GM19324 (cell line): ENCODE data around the gene BAHCC1.

Source experiments
- ATAC-seq: cut with Tn5 transposase; IDR thresholded peaks from one replicate; pipeline ENCODE4 v1.9.1; 2021; ENCODE audit warnings: mild to moderate bottlenecking, moderate library complexity; ENCODE audit not compliant: unreplicated experiment, low FRiP score

The BAHCC1 gene

DNA sequence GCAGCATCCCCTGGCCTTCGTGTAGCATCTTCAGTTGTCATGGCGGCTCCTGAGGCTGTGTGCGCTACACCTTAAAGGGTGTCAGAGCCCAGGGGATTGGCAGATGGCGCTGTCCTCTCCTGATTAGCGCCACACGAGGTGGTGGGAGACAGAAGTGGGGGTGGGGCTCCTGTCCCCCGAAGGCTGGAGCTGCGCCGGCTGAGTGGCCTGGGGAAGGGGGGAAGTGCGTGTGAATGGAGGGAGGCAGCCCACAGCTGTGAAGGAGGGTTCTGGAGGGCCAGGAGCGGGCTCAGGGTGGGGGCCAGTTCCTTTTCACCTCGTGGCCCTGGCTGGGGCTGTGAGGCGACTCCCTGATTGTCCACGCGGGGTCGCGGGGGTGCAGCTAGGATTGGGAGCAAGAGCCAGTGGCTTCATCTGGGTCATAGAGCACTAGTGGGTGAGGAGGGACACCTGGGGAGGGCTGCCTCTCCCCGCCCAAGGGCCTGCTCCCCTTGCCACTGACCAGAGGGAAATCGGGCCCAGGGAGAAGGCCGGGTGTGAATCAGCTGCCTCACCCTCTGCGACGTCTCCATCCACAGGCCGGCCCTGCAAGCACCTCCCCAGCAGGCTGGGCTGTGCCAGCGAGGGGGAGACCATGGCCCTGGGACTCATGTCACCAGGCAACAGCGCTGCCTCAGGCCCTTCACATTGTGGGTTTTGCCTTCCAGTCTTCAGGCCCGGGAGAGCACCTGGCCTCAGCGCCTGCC is 14.1 kb downstream of the BAHCC1 start:
- no peak for ATAC-seq

DNA sequence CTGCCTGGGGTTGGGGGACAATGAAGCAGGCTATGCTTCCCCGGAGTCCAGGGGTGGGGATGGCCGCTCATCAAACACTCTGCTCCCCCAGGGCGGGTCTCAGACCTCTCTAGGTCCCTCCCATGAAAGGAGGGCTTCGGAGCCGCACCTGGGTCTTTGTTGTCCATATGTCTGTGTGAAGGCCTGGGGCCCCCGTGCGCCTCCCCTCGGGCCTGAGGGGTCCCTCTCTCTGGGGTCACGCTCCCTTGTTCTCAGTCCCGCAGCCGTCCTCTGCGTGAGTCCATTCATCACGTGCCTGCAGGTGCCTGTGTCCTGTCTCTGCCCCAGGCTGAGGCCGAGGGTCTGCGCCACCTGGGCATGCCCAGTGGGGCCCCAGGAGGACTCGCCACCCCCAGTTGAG is 15.6 kb downstream of the BAHCC1 start:
- no peak for ATAC-seq

DNA sequence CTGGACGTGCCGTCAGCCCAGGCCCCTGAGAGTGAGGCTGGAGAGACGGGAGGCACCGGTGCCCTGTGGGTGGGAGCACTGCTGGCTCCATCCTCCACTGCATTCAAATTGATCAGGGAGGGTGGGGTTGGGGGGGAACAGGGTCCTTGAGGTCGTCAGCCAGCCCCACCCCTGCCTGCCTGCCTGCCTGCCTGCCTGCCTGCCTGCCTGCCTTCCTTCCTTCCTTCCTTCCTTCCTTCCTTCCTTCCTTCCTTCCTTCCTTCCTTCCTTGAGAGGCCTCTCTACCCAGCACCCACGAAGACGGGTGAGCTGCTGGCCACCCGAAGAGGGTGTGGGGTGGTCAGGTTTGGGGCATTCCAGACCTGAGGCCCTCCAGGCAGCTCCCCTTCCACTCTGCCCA is 16.0 kb downstream of the BAHCC1 start:
- ATAC-seq, result no peak

DNA sequence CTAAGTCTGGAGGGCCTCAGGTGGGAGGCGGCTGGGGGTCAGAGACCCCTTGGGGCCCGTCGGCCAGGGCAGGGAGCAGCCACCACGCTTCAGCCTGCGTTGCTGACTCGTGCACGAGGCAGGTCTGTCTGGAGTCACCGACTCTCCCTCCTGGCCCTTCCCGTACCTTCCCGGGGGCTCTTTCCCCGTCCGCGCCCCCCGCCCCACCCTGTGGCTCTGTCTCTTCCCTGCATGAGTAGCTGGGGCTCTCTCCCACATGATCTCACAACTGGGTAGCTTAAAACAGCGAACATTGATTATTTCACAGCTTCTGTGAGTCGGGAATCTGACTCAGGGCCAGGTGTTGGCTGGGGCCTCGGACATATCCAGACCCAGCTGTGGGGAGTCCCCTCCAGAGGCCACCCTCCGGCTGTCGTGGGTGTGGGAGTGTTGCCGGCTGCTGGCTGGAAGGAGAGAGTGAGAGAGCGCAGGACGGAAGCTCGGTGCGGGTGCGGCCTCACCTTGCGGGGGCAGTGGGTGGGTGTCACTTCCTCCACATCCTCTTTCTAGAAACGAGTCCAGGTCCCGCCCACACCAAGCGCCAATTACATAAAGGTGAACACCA is 17.3 kb downstream of the BAHCC1 start:
- no peak for ATAC-seq

DNA sequence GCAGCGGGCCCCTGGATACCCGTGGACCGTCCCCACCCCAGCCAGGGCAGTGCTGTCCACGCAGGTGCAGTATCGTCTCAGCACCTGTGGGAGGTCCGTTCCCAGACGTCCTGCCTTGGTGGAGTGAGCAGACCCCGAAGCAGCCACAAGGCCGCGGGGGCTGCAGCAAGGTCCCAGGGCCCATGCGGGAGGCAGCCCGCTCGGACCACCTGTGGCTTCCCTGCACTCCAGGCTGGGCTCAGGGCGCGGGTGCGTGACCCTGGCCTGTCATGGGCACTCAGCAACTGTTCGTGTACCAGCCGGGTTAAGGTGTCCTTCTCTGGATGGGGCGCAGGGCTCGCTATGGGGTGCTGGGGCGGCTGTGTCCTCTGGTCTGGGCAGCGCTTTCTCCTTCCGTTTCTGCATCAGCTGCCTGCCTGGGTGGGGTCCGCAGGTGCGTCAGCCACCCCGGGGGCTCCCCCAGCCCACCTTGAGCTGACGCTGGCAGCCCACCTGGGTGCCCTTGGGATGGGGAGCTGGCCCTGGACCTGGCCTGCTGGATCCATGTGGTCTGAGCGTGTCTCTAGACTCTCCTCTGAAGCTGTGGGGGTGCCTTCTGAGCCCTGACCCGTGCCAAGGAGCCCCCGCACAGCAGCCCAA is 18.4 kb downstream of the BAHCC1 start:
- ATAC-seq, result no peak

DNA sequence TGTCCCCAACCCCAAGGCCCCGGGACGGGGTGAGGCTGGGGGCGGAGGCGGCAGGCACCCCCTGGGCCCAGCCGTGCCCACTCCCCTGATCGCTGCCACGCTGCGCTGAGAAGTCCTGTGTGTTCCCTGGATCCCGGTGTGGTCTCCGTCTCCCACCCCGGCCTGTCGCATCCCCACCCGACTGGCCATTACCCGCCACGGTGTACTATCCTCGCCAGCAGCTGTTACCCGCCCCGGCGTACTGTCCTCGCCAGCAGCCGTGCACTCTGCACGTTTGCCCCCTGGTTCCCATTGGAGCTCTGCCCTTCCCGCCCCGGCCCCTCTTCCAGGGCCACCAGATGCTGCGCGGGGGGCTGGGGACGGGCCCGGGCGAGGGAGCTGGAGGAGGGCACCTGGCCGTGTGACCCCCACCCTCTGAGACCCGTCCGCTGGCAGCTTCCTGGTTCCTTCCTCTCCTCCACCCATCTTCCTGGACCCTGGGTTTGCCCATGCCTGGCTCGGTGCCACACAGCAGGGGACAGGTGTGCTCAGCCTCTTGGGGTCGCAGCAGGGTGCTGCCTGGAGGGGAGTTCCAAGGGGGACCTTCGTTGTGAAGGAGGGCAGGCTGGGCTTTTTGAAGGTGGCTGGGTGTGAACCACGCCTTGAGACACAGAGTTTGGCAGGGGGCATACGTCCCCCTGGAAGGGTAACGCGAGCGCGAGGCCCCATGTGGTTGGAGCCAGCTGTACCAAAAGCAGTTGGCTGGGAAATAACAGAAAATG is 19.7 kb downstream of the BAHCC1 start:
- no peak for ATAC-seq

DNA sequence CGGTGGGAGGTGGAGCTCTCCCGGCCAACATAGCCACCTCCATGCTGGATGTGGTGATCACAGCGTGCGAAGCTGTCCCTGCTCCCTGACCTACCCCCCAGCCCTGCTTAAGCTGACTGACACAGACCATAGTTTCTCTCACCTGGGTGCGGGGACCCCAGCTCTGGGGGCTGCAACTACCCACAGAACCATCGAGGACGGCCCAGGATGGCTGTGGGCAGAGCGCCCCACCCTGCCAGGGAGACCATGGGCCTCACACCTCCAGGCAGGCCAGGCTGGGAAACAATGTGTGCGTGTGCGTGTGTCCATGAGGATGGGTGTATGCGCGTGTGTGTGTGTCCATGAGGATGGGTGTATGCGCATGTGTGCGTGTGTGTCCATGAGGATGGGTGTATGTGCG is 20.4 kb downstream of the BAHCC1 start:
- no peak for ATAC-seq

DNA sequence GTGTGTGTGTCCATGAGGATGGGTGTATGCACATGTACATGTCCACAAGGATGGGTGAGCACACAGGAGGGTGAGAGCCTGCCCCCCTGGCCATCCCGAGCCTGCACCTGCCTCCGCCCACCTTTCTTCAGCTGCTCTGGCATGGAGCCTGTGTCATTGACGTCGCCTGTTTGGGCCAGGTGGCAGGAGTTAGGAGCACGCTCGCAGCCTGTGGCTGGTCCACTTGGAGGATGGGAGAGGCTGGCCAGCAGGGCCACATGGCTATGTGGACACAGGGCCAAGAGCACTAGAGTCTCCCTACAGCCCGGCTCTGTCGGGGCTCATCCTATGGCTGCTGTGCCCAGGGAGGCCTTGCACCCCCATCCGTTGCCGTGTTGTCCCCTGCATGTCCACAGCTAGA is 21.4 kb downstream of the BAHCC1 start:
- ATAC-seq, result no peak

DNA sequence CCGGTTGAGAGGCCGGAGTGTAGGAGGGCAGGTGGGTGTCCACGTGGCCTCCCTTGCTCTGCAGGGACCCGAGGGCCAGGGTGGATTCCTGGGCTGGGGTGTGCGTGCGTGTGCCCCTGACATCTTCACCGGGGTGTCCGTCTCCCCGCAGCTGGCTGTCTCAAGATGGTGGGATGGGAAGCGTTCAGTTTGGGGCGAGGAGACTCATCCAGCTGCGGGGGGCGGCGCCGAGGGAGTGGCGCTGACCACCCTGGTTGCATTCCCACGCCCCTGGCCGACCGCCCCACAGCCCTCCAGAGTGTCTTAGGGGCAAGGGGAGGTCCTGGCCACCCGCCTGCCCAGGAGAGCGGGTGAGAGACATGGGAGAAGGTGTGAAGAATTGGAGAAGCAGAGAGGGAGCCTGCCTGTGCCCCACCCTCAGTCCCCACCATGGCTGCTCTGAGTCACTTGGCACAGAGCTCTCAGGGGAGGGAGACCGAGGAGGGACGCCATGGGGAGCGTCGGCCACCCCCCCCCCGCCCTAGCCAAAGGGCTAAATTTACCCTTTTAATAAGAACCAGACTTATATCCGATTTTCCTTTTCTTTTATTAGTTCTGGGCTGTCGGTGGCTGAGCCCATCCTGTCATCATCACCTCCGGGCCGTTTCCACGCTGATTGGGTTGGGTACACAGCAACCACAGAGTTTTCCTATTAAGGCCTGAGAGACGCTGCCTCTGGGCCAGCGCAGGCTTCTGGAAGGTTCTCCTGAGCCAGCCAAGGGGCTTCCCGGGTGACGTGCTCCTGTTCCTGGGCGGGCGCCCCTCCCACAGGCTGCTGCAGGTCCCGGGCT is 22.0 kb downstream of the BAHCC1 start:
- ATAC-seq, result no peak

DNA sequence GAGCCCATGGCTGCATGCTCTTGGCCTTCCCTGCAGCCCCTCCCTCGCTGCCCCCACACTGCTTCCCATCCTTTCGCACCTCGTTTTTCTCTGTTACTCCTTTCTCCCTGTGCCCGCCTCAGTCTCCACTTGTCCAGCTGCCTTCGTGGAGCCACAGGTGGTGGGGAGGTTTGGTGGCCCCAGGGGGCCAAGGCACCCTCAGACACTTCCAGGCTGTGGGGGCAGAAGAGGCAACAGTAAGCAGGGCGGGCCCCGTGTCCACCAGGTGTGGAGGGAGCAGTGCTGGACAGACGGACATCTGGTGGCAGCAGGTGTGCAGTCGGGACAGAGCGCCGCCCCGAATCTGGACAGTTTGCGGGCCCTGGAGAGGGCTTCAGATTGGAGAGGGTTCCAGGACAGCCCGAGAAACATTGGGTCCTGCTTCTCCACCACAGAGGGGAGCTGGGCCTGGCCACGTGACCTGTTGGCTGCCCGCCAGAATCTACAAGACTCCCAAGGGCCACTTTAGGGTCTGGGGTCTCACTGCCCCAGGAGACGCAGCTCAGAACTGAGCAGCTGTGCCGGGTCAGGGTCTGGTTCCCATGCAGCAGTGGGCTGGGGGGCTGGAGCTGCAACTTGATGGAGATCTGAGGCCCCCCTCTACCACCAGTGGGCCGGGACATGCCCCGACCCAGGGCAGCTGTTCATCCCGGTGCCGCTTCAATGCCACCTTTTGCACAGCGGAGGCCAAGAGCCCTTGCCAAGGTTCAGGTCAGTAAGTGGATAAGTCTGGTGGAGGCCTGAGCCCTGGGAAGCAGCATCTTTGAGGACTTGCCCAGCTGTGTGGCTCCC is 22.8 kb downstream of the BAHCC1 start:
- no peak for ATAC-seq

DNA sequence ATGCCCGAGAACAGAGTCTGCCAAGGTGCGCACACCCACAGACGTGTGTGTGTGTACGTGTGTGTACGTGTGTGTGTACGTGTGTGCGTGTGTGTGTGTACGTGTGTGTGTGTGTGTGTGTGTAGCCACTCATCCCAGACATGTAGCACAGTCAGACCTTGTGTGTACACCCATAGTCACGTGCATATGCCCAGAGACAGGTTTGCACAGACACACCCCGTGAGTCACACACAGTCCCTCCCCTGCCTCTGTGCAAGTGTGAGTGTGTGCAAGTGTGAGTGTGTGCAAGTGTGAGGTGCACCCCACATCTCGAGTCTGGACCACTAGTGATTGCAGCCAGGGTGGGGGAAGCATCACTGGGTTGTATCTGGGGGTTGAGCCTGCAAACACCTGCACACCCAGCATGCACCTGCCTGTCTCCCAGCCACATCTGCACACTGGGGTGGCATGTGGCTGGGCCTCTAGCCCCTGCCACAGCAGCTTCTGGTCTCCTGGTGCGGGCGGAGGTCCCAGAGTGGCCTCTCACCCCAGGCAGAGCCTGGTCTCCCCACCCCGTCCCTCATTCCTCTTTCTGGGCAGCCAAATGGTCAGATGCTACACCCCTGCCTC is 23.6 kb downstream of the BAHCC1 start:
- ATAC-seq, result no peak

DNA sequence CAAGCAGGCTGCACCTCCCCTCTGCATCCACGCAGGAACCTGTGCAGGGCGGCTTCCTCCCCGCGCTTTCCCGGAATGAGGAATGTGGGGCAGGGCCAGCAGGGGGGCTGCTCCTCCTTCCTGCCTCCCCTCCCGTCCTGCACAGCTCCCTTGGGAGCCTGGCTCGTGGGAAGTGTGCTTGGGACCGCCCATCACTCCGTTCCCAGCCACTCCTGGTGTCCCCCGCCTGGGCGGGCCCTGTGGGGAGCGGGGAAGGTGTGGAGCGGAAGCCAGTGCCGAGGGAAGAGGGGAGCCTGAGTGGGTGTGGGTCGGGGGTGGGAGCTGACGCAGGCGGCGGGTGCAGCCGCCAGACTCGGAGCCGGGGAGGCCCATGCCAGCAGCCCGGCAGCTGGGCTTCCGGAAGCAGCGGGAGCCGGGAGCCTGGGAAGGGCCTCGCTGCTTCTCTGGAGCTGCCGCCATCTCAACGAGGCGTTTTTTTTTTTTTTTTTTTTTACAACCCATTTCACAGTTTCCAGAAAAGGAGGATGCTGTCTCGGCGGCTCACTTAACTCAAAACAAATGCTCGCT is 24.1 kb downstream of the BAHCC1 start:
- no peak for ATAC-seq

DNA sequence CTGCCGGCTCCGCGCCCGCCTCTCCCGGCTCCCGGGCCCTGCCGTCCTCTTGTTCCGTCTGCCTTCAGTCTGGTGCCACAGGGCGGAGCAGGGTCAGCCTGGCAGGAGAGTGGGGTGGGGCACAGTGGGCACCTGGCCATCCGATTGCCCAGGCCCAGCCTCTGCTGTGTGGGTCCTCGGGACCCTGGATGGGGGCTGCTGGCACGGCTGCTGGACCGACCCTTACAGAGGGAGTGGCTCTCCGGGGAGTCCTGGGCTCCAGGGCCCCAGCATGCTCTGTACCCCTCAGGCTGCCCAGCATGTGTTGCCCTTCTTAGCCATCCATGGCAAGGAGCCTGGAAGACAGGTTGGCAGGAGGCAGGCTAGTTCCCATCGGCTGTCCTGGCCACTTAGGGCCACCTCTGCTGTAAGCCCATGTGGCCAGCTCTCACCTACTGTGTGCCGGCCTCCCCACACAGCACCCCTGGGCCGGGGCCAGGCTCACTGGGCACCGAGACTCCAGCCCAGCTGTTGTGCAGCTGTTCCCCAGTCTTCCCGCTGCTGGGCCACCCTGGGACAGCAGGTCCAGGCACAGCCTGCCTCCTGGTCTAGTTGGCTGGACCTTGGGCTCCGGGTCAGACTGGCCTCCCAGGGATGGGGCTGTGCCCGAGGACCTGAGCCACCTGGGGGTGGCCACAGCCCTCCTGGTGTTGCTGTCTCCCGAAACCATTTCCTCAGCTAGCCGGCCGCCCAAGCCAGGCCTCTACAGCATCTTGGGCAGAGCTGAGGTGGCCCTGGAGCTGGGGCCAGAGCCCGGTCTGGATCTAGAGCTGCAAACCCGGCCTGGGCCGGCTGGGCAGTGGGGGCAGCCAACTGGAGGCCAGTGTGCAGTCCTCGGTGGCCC is 24.9 kb downstream of the BAHCC1 start:
- no peak for ATAC-seq

DNA sequence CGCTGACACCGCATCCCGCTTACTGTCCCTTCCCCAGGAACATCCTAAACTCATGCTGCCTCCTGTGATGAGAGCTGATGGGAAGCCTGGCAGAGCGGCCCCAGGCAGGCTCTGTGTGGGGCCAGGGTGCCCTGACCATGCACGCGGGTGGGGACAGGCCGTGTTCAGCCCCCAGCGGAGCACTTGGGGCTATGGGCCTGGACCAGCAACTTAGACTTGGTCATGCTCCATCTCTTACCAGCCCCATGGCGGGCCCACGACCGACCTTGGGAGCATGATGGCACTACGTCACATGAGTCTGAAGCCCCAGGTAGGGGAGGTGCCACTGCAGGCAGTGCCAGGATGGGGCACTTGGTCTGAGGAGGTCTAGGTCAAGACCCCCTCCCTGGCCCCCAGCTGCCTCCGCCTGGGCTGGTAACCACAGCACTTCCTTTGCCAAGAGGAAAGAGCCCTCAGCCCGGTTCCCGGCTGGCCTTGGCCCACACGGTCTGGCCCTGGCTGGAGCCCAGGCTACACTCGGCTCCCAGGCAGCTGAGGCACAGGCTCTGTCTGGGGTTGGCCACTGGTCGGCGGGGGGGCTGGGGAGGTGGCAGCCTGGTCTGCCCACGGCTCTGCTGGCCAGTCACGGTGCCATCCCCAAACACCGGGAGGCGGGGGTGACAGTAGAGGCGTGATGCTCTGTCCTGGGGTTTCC is 25.7 kb downstream of the BAHCC1 start:
- no peak for ATAC-seq

DNA sequence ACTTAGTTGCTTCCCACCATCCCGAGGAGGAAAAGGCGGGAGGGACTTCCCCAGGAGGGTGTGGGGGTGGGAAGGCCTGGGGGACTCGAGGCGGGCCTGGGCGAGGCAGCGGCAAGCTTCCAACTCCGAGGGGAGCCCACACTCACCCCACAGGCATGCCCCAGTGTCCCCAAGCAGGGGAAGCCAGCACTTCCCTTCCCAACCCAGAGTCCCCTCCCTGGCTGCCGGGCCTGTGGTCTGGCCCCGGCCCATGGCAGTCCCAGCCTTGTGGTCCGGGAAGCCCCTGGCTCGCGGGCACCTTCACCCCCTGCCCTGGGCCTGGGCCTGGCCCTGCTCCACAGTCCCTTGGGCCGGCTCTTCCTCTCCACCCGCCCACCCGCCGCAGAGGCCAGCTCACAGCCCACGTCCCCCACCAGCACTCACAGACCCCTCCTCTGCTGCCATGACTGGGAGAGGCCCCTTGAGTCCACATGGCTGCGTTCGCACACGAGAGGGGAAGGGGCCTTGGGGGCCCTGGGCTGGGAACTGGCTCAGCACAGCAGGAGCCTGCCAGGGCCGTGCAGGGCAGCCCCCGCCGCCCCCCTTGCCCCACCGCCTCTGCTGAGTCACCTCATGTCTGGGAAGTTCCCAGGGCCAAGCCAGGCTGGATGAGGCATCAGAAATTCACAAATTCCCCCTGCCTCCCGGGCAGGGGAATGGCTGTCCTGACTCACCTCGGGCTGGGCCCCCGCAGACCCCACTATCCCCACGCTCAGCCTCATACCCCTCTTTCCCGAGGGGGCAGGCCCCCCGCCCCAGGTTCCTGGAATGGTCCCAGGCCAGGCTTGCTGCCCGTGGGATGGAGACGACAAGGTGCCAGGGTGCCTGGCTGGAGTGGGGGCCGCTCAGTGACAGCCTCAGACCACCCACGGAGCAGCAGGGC is 27.8 kb downstream of the BAHCC1 start:
- ATAC-seq, result no peak

DNA sequence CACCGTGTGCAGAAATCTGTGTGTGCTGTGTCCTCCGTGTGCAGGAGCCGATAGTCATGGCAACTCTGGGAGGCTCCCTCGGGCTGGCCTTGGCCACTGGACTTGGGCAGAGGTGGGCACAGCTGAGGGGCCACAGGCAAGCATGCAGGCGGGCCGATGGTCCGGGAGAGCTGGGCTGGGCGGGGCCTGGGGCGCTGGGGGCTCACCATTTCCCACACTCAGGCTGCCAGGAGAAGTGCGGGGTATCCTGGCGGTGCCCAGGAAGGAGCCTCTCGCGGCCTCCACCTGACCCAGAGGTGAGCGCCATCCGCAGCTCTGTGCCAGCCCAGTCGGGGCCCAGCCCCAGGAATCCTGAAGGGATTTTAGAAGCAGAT is 28.4 kb downstream of the BAHCC1 start:
- ATAC-seq, result no peak
